CD14-positive monocyte (primary cell): ENCODE results near the gene MPL. TPM values are rescaled to one million over a fixed set of nuclear protein-coding genes. Genes with fewer than 3 reads are reported as not detected.

ENCODE experiments used
- DNase-seq, 3 donors: peaks; one replicate each; pipeline ENCODE4 v3.0.0-alpha.2; 2011 to 2022
- H2AFZ ChIP-seq: 2 replicates; pipeline ENCODE4 v1.6.0; 2012; ENCODE audit warnings: mild to moderate bottlenecking, low read depth, low read length, inconsistent platforms; ENCODE audit not compliant: insufficient read depth, poor library complexity, severe bottlenecking
- H3K27ac ChIP-seq, 2 donors: 1 replicate in 1 of 2; 2 replicates in 1 of 2; pipeline ENCODE4 v1.5.1; 2012 to 2013; ENCODE audit warnings: low read length in 2 of 2, control low read depth in 1 of 2, inconsistent platforms in 1 of 2, low read depth in 1 of 2, mild to moderate bottlenecking in 1 of 2
- H3K27me3 ChIP-seq, 2 donors: one replicate each; pipeline versions ENCODE4 v1.6.0 to v1.6.1; 2011 to 2013; ENCODE audit warnings: low read length in 2 of 2; ENCODE audit not compliant: control insufficient read depth in 2 of 2, insufficient read depth in 2 of 2
- H3K36me3 ChIP-seq, 2 donors: replicated peaks in 1 of 2; 1 replicate in 1 of 2; 2 replicates in 1 of 2; pipeline versions ENCODE4 v1.5.1 to v1.6.1; 2012 to 2013; ENCODE audit warnings: low read length in 2 of 2, control low read depth in 1 of 2, inconsistent platforms in 1 of 2, mild to moderate bottlenecking in 1 of 2; ENCODE audit not compliant: insufficient read depth in 2 of 2, control insufficient read depth in 1 of 2
- H3K4me1 ChIP-seq, 2 donors: 1 replicate in 1 of 2; 2 replicates in 1 of 2; pipeline versions ENCODE4 v1.5.1 to v1.6.1; 2012 to 2013; ENCODE audit warnings: low read length in 2 of 2, control low read depth in 1 of 2, inconsistent platforms in 1 of 2, mild to moderate bottlenecking in 1 of 2, moderate library complexity in 1 of 2; ENCODE audit not compliant: insufficient read depth in 2 of 2, control insufficient read depth in 1 of 2
- H3K4me2 ChIP-seq: replicated peaks from 2 replicates; pipeline ENCODE3; 2012; ENCODE audit warnings: low read length, moderate library complexity, mild to moderate bottlenecking; ENCODE audit not compliant: poor library complexity, severe bottlenecking; ENCODE audit errors: extremely low read depth
- H3K4me3 ChIP-seq, 3 experiments: fragments of 200-600 bp in 1 of 3; sonication (generic) in 1 of 3; replicated peaks in 1 of 3; 1 replicate in 2 of 3; 2 replicates in 1 of 3; pipeline ENCODE4 v1.5.1; 2011 to 2013; ENCODE audit warnings: low read length in 3 of 3, mild to moderate bottlenecking in 3 of 3, control low read depth in 2 of 3, low read depth in 2 of 3, inconsistent platforms in 1 of 3, moderate library complexity in 1 of 3
- H3K79me2 ChIP-seq: 2 replicates; pipeline ENCODE4 v1.6.0; 2012; ENCODE audit warnings: mild to moderate bottlenecking, control low read depth, inconsistent platforms, low read length, moderate library complexity; ENCODE audit not compliant: insufficient read depth
- H3K9ac ChIP-seq: 2 replicates; pipeline ENCODE4 v1.6.0; 2017; ENCODE audit warnings: low read length, mild to moderate bottlenecking; ENCODE audit not compliant: insufficient read depth, poor library complexity, severe bottlenecking
- H3K9me3 ChIP-seq, 2 donors: replicated peaks in 1 of 2; 1 replicate in 1 of 2; 2 replicates in 1 of 2; pipeline versions ENCODE4 v1.5.1 to v1.6.1; 2012 to 2013; ENCODE audit warnings: low read length in 2 of 2, control low read depth in 1 of 2; ENCODE audit not compliant: control insufficient read depth in 1 of 2, insufficient read depth in 1 of 2
- H4K20me1 ChIP-seq: 2 replicates; pipeline ENCODE4 v1.6.0; 2012; ENCODE audit warnings: mild to moderate bottlenecking, low read length, control low read depth, moderate library complexity; ENCODE audit not compliant: insufficient read depth
- H3K27ac Mint-ChIP-seq, 7 donors: one replicate each; pipeline ENCODE4 v1.8.0; 2020; ENCODE audit warnings: mild to moderate bottlenecking in 7 of 7, mixed read lengths in 7 of 7, moderate library complexity in 6 of 7, inconsistent platforms in 2 of 7
- H3K27me3 Mint-ChIP-seq, 3 donors: one replicate each; pipeline ENCODE4 v1.8.0; 2021 to 2022; ENCODE audit warnings: low read depth in 3 of 3, mild to moderate bottlenecking in 3 of 3, mixed read lengths in 3 of 3, moderate library complexity in 3 of 3, inconsistent platforms in 1 of 3
- H3K36me3 Mint-ChIP-seq, 2 donors: one replicate each; pipeline ENCODE4 v1.8.0; 2020; ENCODE audit warnings: mixed read lengths in 2 of 2, inconsistent platforms in 1 of 2, mild to moderate bottlenecking in 1 of 2
- H3K4me1 Mint-ChIP-seq: one replicate; pipeline ENCODE4 v1.8.0; 2020; ENCODE audit warnings: mild to moderate bottlenecking, mixed read lengths
- H3K4me3 Mint-ChIP-seq, 2 donors: one replicate each; pipeline ENCODE4 v1.8.0; 2020; ENCODE audit warnings: mild to moderate bottlenecking in 2 of 2, mixed read lengths in 2 of 2, moderate library complexity in 1 of 2
- H3K9me3 Mint-ChIP-seq, 7 donors: one replicate each; pipeline ENCODE4 v1.8.0; 2020 to 2022; ENCODE audit warnings: mixed read lengths in 7 of 7, mild to moderate bottlenecking in 6 of 7, moderate library complexity in 6 of 7, inconsistent platforms in 2 of 7
- WGBS: methylation state at CpG from one replicate; pipeline ENCODE4 v1.1.5; 2013; ENCODE audit warnings: missing lambda C conversion rate; ENCODE audit not compliant: insufficient coverage; 5-methylcytosine and 5-hydroxymethylcytosine counted together
- intact Hi-C, 2 donors: fragments of 100-400 bp; cut with micrococcal nuclease; formaldehyde crosslinking; loops; one replicate each; pipeline versions ENCODE4 v1.15.0 to v1.15.1; 2023
- polyA plus RNA-seq, 3 donors: library from polyadenylated mRNA; depleted of rRNA in 1 of 3; unstranded in 2 of 3; stranded (reverse) in 1 of 3; fragments of 300-500 nt in 2 of 3; fragments of >200 nt in 1 of 3; fragmentation: Illumina TruSeq in 2 of 3; gene quantifications; 1 replicate in 2 of 3; 2 replicates in 1 of 3; pipeline ENCODE4 v1.2.3, GENCODE V29; 2012 to 2021
- TF ChIP-seq, protein P1 (sequence below): fragments of 200-600 bp; IDR thresholded peaks from one replicate; pipeline ENCODE4 v1.8.0; 2022; ENCODE audit warnings: antibody characterized with exemption, mild to moderate bottlenecking

MPL gene
- polyA plus RNA-seq, 3 donors: not detected

DNA sequence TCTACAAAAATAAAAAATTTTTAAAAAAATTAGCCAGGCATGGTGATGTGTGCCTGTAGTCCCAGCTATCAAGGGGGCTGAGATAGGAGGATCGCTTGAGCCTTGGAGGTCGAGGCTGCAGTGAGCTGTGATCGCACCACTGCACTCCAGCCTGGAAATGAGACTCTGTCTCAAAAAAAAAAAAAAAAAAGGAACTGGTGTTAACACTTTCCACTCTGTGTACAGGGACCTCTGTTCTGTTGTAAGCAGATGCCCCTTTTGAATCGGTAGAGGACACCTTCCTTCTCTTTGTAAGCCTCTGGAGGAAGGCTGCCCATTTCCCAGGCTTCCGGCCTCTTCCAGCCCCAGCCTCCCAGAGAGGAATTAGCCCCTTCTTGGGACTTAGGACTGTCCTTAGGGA is 44.9 kb upstream of the MPL start:
- DNase-seq: no peak
- Histone ChIP-seq H3K4me2 (no peak overlapping the region), H3K79me2 (no peaks in the 10 kb centered on the region), H3K27me3 (no peaks in the 10 kb centered on the region), H4K20me1 (no peaks in the 10 kb centered on the region), H3K27ac (no peak overlapping the region), H2AFZ (no peak overlapping the region), H3K9me3 (no peaks in the 10 kb centered on the region), H3K36me3 (no peaks in the 10 kb centered on the region), H3K4me3 (no peak overlapping the region), H3K4me1 (no peaks in the 10 kb centered on the region), H3K9ac (no peak overlapping the region)
- H3K4me3 Mint-ChIP-seq: no peak overlapping the region
- intact Hi-C loops: no loop called here
- 55% methylated on average over 5 of the region's 5 CpGs for WGBS
- H3K36me3 Mint-ChIP-seq: no peaks in the 10 kb centered on the region
- TF ChIP-seq, protein P1, sequence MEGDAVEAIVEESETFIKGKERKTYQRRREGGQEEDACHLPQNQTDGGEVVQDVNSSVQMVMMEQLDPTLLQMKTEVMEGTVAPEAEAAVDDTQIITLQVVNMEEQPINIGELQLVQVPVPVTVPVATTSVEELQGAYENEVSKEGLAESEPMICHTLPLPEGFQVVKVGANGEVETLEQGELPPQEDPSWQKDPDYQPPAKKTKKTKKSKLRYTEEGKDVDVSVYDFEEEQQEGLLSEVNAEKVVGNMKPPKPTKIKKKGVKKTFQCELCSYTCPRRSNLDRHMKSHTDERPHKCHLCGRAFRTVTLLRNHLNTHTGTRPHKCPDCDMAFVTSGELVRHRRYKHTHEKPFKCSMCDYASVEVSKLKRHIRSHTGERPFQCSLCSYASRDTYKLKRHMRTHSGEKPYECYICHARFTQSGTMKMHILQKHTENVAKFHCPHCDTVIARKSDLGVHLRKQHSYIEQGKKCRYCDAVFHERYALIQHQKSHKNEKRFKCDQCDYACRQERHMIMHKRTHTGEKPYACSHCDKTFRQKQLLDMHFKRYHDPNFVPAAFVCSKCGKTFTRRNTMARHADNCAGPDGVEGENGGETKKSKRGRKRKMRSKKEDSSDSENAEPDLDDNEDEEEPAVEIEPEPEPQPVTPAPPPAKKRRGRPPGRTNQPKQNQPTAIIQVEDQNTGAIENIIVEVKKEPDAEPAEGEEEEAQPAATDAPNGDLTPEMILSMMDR: no peak
- H3K27me3 Mint-ChIP-seq: peaks cover 0 to 2% (median 2%) of the 10 kb centered on the region in 3 donors
- no peak overlapping the region for H3K27ac Mint-ChIP-seq
- no peaks in the 10 kb centered on the region for H3K4me1 Mint-ChIP-seq
- no peaks in the 10 kb centered on the region for H3K9me3 Mint-ChIP-seq

DNA sequence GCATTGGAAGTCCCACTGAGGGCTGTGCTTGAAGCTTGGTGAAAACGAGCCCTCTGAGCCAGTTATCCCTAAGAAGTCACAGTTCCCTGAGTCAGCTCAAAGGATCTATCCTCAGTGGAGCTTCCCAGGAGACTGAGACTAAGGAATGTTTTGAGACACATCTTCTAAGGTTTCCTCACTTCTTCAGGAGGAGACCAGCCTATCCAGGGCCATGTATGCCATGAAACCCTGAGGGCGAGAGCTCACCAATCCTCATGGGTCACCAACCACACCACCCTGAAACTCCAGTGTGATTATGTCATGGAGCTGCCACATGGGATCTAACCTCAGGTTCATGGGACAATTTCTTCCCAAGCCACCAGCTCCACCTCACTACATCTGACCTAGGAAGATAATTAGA is 44.4 kb upstream of the MPL start:
- Histone ChIP-seq H3K36me3 (no peaks in the 10 kb centered on the region), H2AFZ (no peak overlapping the region), H3K9ac (no peak overlapping the region), H3K4me1 (no peaks in the 10 kb centered on the region), H3K4me3 (no peak overlapping the region), H3K9me3 (no peaks in the 10 kb centered on the region), H3K79me2 (no peaks in the 10 kb centered on the region), H3K27me3 (no peaks in the 10 kb centered on the region), H3K27ac (no peak overlapping the region), H3K4me2 (no peak overlapping the region), H4K20me1 (no peaks in the 10 kb centered on the region)
- intact Hi-C loops: no loop called here
- DNase-seq: no peak
- Mint-ChIP-seq H3K9me3 (no peaks in the 10 kb centered on the region), H3K4me3 (no peak overlapping the region), H3K36me3 (no peaks in the 10 kb centered on the region), H3K27ac (no peak overlapping the region), H3K27me3 (peaks cover 0 to 2% (median 2%) of the 10 kb centered on the region in 3 donors), H3K4me1 (no peaks in the 10 kb centered on the region)
- TF ChIP-seq, protein P1: no peak
- 88% methylated on average over 2 of the region's 2 CpGs for WGBS
